Pulmonary artery endothelial cell (primary cell): Measurements from ENCODE around the gene ST8SIA5. TPM values are rescaled to one million over a fixed set of nuclear protein-coding genes. Genes with fewer than 3 reads are reported as not detected.

Experiments used
- DNase-seq: peaks from one replicate; pipeline ENCODE4 v3.0.0-alpha.2; 2011; ENCODE audit warnings: low read depth, low spot score
- total RNA-seq: library from RNA; depleted of rRNA; stranded (reverse); fragments of >200 nt; gene quantifications from 2 replicates; pipeline ENCODE4 v1.2.3, GENCODE V29; 2014

Gene ST8SIA5
- total RNA-seq, 1 donor from 2014 or later = not detected

- DNase-seq = no peak
These were observed 127.5 kb downstream of the ST8SIA5 start for GRCh38 chr18:46629361-46629760.

DNA sequence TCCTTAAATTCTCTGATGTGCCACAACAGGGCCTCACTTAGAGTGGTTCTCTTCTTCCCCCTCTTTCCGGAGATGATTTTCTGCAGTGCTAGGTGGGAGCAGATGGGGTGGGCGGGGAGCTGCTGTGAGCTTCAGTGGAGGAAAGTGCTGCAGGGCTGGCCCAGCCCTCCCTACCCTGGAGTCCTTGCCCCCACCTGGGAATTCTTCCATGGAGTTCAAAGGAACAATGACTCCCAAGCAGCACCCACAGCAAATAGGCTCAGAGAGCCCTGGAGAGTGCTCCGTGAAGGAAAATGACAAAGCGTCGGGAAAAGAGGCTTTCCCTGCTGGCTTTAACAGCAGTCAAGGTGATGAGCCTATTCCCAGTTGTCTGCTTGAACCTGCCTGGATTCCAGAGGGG, 128.6 kb downstream of the ST8SIA5 start:
- no peak for DNase-seq

- no peak for DNase-seq
These were observed 129.7 kb downstream of the ST8SIA5 start for GRCh38 chr18:46627136-46627535.

DNA sequence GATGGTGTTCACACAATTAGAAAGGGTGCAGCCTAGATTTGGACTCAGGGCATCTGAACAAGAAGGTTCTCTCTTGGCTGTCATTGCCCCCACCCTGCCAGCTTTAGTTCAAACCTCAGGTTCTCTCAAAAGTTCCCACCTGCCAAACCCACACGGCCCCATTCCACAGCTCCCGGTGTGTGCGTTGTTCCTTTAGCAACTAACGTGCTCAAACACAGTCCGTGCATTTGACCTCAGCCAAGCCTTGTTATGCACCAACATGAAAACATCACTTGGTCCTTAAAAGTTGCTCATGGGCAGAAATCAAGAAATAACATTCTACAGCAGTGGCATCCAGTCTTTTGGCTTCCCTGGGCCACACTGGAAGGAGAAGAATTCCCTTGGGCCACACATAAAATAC, 131.8 kb downstream of the ST8SIA5 start:
- no peak for DNase-seq

DNA sequence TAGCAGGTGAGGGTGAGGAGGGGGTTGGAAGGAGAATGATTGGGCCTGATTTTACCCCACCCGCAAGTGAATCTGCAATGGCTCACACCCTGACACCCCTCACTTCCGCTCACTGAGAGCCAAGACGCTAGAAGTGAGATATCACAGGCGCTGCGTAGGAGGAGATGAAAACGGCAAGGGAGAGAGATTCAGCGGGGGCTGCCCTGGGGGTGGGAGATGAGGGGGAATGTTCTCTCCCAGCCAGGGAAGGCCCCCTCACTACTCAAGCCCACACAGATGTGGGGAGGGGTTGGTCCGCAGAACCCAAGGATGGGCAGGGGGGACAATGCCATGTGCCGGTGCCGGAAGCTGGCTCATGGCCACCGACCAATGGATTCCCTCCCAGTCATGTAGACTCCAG, 132.7 kb downstream of the ST8SIA5 start:
- no peak for DNase-seq

GRCh38 chr18:46623541-46623940, 133.3 kb downstream of the ST8SIA5 start:
- no peak for DNase-seq

GRCh38 chr18:46622999-46623398, 133.9 kb downstream of the ST8SIA5 start:
- no peak for DNase-seq

GRCh38 chr18:46622451-46622850, 134.4 kb downstream of the ST8SIA5 start:
- DNase-seq = no peak

- no peak for DNase-seq
These were observed 135.0 kb downstream of the ST8SIA5 start for GRCh38 chr18:46621871-46622270.

GRCh38 chr18:46621111-46621766, 135.6 kb downstream of the ST8SIA5 start:
- no peak for DNase-seq

DNA sequence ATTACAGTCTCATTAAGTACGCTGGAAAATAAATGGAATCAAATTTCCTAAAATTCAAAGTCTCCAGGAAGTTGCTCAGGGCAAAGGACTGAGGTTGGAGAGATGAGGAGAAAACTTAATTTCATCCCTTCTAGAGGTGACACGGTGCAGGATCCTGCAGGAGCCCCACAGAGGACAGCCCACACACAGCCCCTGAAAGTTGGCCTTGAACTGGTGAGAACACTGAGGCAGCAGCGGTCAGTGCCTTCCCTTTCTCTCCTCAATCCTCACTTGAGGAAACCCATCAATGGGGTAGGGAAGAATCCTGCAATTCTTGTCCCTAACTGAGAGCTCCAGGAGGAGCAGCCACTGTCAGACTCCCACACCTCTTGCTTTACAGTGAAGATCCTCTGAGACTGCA, 137.3 kb downstream of the ST8SIA5 start:
- DNase-seq = no peak

Other genes with a start within 250 kb of the ST8SIA5 start
- gene LOXHD1, start 99.8 kb downstream of the ST8SIA5 start, total RNA-seq = not detected in 2 replicates
- 12.7 and 17.2 TPM in 2 replicates for gene PIAS2, start 160.5 kb upstream of the ST8SIA5 start, total RNA-seq
- gene KATNAL2, start 160.5 kb upstream of the ST8SIA5 start, total RNA-seq = 0.33 and 0.63 TPM in 2 replicates